IPS-NIHi7 (cell line): ENCODE data around the gene USP3.

ENCODE experiments used
- DNase-seq: peaks from one replicate; pipeline ENCODE4 v3.0.0; 2012; ENCODE audit warnings: mixed read lengths; ENCODE audit errors: extremely low spot score

The USP3 gene

DNA sequence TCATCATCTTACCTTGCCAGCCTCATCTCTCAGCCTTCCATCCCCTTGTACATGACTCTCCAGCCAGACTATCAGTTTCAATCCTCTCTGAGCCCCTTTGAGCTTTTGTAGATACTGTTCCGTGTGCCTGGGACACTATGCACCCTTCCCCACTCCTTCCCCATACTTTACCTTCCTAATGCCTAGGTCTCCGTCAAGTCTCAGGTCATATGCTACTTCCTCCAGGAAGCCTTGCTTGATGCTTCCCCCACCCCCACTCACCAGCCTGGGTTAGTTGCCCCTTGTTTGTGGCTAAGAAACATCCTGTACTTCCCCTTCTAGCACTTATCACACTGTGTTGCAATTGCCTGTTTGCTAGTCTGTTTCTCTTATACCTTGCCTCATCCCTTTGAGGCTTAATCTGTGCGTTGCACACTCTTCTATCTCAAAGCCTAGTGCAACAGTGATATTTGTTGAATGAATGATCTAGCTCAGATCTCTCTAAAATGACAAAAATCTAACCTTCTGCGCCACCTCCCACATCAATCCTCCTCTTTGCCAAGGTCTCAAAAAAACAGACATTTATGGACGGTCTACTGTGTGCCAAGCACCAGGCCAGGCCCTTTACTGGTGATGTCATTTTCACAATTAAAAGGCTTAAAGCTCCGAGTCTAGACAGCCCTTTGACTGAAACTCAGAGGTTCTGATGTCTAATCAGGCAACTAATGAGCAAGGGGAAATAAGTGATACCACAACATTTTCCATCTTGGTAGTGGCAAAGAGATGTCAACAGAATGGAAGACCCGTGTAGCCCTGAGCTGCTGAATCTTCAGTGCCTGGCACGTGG lies 6.5 kb upstream of the USP3 start:
- DNase-seq: no peak

DNA sequence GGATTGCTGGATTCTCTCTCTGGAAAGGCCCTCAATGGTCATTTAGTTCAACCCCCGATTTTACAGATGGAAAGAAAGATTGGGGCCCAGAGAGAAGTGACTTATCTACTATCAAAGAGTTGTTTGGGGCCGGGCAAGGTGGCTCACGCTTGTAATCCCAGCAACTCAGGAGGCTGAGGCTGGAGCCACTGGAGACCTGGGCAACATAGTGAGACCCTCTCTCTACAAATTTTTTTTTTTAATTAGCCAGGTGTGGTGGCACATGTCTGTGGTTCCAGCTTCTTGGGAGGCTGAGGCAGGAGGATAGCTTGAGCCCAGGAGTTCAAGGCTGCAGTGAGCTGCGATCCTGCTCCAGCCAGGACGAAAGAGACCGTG lies 5.2 kb upstream of the USP3 start:
- no peak for DNase-seq

DNA sequence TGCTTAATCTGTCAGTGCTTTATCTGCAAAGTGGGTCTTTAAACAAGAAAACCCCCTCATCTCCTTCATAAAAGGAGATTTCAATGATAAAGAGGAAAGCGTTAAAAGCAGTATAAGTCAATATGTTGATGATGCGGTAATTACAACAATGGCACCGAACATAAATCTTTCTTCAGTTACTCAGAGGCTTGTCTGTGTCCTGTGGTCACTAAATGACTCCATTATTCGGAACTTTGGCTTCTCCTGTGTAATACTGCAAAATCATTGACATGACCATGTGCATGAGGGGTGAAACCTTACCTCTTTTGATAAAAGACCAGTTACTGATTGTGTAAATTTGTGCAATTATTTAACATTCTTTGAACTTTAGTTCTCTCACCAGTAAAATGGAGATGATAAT lies 4.8 kb upstream of the USP3 start:
- no peak for DNase-seq

DNA sequence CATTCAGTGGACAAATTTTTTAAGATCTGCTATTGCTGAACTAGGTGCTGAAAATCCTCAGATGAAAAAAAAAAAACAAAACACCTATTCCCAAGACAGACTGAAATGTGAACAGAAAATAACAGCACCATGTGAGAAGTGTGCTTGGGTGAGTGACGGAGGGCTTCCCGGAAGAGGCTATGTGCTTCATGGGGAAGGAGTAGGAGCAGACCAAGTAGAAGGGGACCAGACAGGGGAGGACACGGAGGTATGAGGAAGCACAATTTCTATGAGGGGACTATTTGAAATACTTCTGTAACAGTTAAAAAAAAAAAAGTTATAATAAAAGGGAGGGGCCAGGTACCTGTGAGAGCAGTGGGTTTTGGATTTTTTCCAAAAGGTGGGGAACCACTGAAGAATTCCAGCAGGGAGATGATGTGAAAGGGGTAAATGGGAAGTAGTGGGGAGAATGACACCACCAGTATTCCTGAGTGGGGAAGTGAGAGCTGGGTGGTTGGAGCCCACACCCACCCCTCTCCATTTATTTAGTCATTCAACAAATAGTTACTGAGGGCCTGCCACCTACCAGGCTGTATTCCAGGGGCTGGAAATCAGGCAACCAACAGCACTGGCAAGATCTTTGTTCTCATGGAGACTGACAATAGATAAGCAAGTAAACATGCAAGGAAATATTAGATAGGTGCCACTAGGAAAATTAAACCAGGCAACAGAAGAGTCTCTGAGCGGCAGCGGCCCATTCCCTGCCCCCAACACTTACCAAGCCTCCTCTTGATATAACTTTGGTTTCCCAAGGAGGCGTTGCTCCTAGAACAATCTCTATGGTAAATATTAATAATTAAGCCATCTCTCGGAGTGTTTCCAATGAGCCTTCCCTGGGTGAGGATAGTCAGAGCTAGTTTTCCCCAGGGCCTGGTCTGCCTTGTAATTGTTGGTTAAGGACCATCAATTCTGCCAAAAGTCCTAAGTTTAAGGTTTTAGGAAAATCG lies 3.8 kb upstream of the USP3 start:
- no peak for DNase-seq

DNA sequence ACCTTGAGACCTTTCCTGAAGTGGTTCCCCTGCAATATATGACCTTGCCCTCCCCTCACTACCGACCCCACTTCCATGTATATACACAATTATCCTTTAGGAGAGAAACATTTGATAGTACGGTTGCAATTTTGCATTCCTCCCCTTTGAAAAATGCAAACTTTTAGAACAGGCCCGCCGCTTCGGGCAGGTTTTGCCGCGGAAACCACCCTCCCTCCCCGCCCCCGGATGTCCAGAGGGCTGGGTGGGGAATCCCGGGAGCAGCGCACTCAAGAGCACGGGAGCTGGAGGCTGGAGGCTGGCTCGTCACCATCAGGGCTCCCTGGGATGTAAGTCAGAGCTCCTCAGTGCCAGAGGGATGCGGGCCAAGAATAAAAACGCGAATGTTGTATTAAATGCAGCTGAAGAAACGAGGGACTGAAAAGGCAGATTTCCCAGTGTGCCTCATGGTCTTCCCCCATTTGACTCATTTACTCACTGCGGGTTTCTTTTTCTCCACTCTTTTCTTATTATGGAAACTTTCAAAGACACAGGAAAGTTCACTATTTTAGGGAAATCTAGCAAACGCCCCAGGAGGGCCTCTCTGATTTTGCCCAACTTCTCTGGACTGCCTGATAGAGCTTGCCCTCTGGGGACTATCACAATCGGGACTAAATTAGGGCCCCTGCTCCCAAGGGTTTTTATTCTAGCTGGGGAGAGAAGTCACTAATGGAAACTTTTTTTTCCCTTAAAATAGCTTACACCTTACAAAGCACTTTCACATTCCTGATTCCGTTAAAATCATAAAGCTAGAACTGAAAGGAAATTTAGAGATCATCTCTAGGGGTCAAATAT lies 2.9 kb upstream of the USP3 start:
- DNase-seq: peak; percentile 55

GRCh38 chr15:63502137-63502766 lies 2.1 kb upstream of the USP3 start:
- DNase-seq: no peak

DNA sequence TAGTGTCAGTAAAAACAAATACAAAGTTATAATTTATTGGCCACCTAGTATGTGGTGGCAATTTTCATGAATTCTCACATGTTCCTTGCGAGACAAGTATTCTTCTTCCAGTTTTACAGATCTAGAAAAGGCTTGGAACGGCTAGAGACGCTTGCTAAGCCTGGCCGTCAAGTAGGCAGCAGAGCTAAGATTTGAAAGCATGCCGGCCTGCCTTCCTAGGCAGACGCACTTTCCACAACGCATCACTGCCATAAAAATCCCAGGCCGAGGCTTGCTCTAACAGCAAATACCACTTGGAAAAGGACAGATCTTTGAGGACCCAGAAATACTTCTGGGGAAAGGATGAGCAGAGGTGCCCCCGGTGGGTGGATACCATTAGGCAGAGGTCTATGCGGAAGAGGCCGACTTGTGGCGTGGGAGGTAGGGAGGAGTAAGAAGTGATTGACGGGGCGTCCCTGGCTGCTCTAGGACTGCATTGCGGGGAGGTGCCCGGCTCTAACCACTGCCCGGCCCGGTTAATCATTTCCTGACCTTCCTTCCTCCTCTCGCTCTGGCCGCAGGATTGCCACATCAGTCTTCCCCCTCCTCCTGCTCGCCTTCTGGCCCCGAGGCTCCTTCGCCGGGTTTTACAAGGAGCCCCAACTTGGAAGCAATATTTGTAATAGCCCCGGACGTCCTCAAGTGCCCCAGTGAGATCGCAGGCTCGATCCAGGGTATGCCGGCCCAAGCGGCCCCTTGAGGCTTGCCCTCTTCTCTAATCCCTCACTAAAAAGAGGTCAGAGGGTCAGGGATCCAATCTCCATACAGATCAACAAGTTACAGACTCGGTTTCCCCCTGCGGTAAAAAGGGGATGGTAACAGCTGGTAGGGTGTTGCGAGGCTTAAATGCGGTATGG lies 1.3 kb upstream of the USP3 start:
- DNase-seq: peak; percentile 57

- DNase-seq: peak; percentile 44
These were observed 600 bp upstream of the USP3 start for GRCh38 chr15:63503739-63504246.

- DNase-seq: peak; percentile 31
These were observed 817 bp downstream of the USP3 start for GRCh38 chr15:63504979-63505841.

DNA sequence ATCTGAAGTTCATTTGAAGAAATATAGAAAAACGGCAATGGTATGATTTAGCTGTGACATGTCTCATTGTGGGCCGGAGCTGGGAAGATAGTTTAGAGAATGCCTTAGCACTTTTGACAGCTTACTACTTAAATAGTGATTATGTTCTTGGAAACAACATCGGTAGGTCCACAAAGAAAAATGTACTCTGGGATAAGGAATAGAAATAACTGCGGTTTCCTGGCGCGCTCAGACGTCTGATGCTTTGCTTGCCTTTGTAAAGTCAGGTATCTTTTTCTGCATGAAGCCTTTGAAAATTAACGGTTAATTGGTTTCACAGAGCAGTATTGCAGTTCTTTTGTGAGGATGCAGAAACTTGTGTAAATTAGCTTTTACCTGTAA lies 1.4 kb downstream of the USP3 start:
- no peak for DNase-seq

- DNase-seq: no peak
These were observed 2.2 kb downstream of the USP3 start for GRCh38 chr15:63506537-63507035.

- DNase-seq: no peak
These were observed 3.8 kb downstream of the USP3 start for GRCh38 chr15:63507878-63508818.

DNA sequence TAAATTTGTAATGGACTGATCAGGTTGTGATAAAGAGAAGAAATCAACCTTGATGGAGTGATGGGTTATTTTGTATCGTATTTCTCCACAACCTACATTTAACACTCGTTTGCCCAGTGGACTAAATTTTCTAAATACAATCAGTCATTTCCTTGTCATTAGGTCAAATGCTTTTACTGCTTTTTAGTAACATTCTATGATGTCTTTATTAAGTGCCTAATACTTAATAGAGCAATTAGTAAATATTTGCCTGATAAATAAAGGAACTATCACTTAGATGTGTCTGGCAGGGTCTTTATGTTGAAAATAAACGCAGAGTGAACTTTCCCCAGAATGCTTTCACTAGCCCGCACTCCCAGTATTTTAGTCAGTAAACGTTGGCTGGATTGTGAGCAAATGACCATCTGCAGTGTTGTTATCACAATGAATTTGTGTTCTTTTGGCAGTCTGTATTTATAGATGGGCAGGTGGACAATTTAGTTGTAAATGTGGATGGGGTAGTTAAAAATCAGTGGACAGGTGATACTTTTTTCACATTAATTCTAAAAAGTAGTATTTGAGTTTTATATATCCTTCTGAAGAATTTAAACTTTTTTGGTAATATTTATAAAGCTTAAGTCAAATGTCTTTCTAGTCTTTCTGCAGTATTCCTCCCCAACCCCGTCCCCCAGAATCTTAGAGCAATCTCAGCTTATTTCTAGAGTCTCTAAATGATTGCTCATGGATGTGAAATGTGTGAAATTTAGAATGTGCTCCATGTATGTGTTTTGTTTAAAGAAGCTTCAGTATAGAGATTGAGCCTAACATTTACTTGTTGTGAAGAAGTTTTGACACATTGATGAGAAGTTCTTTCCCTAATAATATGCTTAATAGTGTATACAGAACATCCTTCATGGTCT lies 4.9 kb downstream of the USP3 start:
- no peak for DNase-seq

DNA sequence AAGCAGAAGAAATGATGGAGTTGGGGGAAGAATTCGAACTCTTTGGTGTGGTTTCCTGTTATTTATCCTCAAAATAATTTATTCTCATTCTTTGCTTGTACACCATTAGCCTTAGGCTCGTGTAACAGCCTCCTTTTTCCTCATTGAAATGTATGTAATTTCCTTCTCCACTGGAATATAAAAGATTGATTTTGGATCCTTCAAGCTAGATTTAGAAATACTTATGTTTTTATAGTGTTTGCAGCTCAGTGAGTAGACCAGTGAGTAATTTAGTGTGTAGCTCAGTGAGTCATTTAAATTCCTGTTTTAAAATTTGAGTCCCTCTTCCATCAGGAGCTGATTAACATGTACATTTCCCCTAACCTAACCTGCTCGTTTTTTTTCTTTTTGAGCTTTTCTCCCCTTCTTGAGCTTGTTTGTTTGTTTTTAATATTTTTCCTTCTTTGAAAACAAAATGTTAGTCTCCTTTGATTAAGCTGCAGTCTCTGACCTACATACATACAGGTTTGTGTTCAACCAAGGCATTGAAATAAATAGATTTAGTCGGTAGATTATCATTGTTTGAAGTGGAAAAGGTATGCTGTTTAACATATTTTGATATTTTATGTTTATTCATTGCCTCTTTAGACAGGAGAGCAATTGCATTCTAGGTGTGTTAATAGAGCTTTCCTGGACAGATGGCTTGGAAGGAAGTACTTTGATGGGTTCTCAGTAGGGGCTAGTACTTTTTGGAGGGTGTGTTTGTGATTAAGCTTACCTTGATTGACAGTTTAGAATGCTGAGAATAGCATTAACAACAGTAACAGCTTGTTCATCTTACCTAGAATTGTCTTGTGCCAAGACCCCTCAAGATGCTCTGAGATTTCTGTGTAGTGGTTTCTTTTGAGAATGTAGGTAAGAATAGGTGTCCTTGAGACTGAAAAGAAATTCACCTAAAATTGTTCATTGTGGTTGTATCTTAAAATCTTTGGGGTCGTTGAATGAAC lies 5.9 kb downstream of the USP3 start:
- DNase-seq: no peak

DNA sequence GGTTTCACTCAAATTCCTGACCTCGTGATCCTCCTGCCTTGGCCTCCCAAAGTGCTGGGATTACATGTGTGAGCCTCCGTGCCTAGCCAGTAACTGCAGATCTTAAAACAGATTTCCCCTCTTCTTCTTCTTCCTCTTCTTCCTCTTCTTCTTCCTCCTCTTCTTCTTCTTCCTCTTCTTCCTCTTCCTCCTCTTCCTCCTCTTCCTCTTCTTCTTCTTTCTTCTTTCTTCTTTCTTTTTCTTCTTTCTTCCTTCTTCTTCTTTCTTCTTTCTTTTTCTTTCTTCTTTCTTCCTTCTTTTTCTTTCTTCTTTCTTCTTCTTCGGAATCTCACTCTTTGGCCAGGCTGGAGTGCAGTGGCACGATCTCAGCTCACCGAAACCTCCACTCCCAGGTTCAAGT lies 7.8 kb downstream of the USP3 start:
- no peak for DNase-seq

GRCh38 chr15:63513271-63513670 lies 8.9 kb downstream of the USP3 start:
- DNase-seq: no peak
